Upper lobe of left lung (tissue), 4 donors: ENCODE results near the gene RAB36.

Source experiments
- CTCF ChIP-seq, 6 experiments: fragments of 450-650 bp in 4 of 6; fragments of 200-600 bp in 2 of 6; sonication (generic) in 2 of 6; IDR thresholded peaks; one replicate each; pipeline ENCODE4 v1.5.1; 2016 to 2019; ENCODE audit warnings: antibody characterized with exemption in 6 of 6
- EP300 ChIP-seq, 4 donors: sonication (generic); formaldehyde crosslinking; IDR thresholded peaks; one replicate each; pipeline ENCODE4 v1.5.1; 2017; ENCODE audit warnings: antibody characterized with exemption in 4 of 4, control low read depth in 2 of 4
- POLR2A ChIP-seq, 4 donors: fragments of 450-650 bp; IDR thresholded peaks; one replicate each; pipeline ENCODE4 v1.5.1; 2016 to 2017; ENCODE audit warnings: antibody characterized with exemption in 4 of 4, mild to moderate bottlenecking in 2 of 4

GRCh38 chr22:23106906-23107367, 38.3 kb upstream of the RAB36 start:
- TF ChIP-seq CTCF (IDR thresholded peaks at IDR 0.05) (no peak), EP300 (IDR thresholded peaks at IDR 0.05) (no peak), POLR2A (IDR thresholded peaks at IDR 0.05) (no peak)
